Measurements from ENCODE around the gene CBX1. TPM values are rescaled to one million over a fixed set of nuclear protein-coding genes. Genes with fewer than 3 reads are reported as not detected.
A peak's percentile ranks its signal among the peaks of the same experiment; 100 is the strongest.

CBX1 gene
- total and polyA plus RNA-seq, 2 of the 13 experiments (the other 11 are each of a cell fraction or from before 2014, with no cell fraction given): 17.8 to 108 TPM

DNA sequence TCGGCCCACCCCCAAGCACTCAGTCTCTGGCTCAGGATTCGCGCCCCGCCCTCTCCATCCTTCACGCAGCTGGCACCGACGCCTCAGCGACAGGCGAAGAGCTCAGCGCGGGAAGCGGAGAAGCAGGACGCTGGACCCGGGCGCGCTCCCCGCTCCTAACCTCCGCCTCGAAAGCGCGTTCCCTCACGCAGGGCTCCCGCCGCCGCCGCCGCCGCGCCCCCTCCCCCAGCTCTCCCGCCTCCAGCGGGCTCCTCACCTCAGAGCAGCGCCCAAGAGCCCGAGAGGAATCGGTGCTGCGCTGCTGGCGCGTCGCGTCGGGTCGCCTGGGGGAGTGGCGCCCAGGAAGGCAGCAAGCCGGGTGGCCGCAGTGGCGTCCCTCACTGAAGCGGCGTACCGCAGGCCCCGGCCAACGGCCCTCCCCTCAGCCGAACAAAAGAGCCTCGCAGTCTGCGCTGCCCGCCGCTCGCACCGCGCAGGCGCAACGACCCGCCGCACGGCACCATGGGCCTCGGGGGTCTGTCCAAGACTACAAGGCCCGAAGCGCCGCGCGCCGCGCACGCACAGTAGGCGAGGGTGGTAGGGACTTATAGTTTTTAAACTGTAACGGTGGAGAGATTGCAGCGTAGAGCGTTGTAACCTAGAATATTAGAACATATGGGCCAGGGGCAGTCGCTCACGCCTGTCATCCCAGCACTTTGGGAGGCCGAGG, at the start of gene CBX1 (continued):
- TF ChIP-seq GPN1 (CRISPR knock-in tag; IDR thresholded peaks at IDR 0.05; ENCODE audit: borderline replicate concordance) (no peak; the same call in 1 of the 2 replicates), ZMYM2 (CRISPR knock-in tag; IDR thresholded peaks at IDR 0.05) (peak; percentile 78; the same call in 1 of the 2 replicates), ATM (IDR thresholded peaks at IDR 0.05; ENCODE audit: borderline replicate concordance) (no peak), ZNF12 (CRISPR knock-in tag; IDR thresholded peaks at IDR 0.05) (no peak), ESRRA (CRISPR knock-in tag; IDR thresholded peaks at IDR 0.05; ENCODE audit: low read depth) (peak; percentile 66), ZNF713 (CRISPR knock-in tag; IDR thresholded peaks at IDR 0.05) (no peak; the same call in 1 of the 2 replicates), ZNF232 (CRISPR knock-in tag; IDR thresholded peaks at IDR 0.05; ENCODE audit: borderline replicate concordance) (peak; percentile 32), MED1 (CRISPR knock-in tag; IDR thresholded peaks at IDR 0.05) (peak; percentile 66; the same call in 1 of the 2 replicates), ZNF446 (CRISPR knock-in tag; IDR thresholded peaks at IDR 0.05) (peak; percentile 65), ETV5 (CRISPR knock-in tag; IDR thresholded peaks at IDR 0.05; ENCODE audit: borderline replicate concordance) (peak; percentile 21; the same call in 1 of the 2 replicates)
- TF ChIP-seq, protein P1, sequence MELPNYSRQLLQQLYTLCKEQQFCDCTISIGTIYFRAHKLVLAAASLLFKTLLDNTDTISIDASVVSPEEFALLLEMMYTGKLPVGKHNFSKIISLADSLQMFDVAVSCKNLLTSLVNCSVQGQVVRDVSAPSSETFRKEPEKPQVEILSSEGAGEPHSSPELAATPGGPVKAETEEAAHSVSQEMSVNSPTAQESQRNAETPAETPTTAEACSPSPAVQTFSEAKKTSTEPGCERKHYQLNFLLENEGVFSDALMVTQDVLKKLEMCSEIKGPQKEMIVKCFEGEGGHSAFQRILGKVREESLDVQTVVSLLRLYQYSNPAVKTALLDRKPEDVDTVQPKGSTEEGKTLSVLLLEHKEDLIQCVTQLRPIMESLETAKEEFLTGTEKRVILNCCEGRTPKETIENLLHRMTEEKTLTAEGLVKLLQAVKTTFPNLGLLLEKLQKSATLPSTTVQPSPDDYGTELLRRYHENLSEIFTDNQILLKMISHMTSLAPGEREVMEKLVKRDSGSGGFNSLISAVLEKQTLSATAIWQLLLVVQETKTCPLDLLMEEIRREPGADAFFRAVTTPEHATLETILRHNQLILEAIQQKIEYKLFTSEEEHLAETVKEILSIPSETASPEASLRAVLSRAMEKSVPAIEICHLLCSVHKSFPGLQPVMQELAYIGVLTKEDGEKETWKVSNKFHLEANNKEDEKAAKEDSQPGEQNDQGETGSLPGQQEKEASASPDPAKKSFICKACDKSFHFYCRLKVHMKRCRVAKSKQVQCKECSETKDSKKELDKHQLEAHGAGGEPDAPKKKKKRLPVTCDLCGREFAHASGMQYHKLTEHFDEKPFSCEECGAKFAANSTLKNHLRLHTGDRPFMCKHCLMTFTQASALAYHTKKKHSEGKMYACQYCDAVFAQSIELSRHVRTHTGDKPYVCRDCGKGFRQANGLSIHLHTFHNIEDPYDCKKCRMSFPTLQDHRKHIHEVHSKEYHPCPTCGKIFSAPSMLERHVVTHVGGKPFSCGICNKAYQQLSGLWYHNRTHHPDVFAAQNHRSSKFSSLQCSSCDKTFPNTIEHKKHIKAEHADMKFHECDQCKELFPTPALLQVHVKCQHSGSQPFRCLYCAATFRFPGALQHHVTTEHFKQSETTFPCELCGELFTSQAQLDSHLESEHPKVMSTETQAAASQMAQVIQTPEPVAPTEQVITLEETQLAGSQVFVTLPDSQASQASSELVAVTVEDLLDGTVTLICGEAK (IDR thresholded peaks at IDR 0.05): no peak
- TF ChIP-seq, protein P1 (CRISPR knock-in tag; IDR thresholded peaks at IDR 0.05): peak; percentile 67; the same call in 1 of the 2 replicates
- TF ChIP-seq, protein P2, sequence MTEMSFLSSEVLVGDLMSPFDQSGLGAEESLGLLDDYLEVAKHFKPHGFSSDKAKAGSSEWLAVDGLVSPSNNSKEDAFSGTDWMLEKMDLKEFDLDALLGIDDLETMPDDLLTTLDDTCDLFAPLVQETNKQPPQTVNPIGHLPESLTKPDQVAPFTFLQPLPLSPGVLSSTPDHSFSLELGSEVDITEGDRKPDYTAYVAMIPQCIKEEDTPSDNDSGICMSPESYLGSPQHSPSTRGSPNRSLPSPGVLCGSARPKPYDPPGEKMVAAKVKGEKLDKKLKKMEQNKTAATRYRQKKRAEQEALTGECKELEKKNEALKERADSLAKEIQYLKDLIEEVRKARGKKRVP (CRISPR knock-in tag; IDR thresholded peaks at IDR 0.05): 0 out of 4 replicates have a peak, but pooled peaks of 1 of the 2 experiments have one; percentile 69
- TF ChIP-seq, protein P3, sequence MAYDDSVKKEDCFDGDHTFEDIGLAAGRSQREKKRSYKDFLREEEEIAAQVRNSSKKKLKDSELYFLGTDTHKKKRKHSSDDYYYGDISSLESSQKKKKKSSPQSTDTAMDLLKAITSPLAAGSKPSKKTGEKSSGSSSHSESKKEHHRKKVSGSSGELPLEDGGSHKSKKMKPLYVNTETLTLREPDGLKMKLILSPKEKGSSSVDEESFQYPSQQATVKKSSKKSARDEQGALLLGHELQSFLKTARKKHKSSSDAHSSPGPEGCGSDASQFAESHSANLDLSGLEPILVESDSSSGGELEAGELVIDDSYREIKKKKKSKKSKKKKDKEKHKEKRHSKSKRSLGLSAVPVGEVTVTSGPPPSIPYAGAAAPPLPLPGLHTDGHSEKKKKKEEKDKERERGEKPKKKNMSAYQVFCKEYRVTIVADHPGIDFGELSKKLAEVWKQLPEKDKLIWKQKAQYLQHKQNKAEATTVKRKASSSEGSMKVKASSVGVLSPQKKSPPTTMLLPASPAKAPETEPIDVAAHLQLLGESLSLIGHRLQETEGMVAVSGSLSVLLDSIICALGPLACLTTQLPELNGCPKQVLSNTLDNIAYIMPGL (CRISPR knock-in tag; IDR thresholded peaks at IDR 0.05; ENCODE audit: borderline replicate concordance in 1 of 2, low read depth in 1 of 2): peak; percentile 82 to 94
- TF ChIP-seq, protein P4, sequence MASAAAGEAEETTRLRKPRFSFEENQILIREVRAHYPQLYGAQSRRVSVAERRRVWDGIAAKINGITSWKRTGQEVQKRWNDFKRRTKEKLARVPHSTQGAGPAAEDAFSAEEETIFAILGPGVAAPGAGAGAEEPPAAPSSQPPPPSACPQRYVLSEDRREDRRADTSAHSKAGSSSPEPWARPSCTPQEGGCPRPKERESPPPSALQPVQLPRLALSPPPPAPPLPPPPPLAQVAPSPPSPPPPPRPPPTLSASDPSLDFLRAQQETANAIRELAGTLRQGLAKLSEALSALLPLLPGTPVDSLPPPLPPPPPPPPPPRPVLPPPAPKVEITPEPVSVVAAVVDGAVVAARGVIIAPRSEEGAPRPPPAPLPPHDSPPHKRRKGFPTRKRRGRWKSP (CRISPR knock-in tag; IDR thresholded peaks at IDR 0.05): peak; percentile 97
